HepG2 (cell line): ENCODE results near the gene ARHGEF12. TPM values are rescaled to one million over a fixed set of nuclear protein-coding genes. Genes with fewer than 3 reads are reported as not detected.

Source experiments
- ATAC-seq: fragments of 200-7000 bp; cut with Tn5 transposase; 3 replicates; pipeline ENCODE4 v1.9.1; 2020; ENCODE audit warnings: mild to moderate bottlenecking, moderate library complexity
- BruUV-seq: library from RNA; stranded (reverse); fragments of 400-500 nt; replicated peaks from 2 replicates; lab custom pipeline; 2021; lab: Mats Ljungman, UMichigan
- CTCF ChIA-PET: fragments of 300-600 bp; formaldehyde crosslinking; extraction: SDS; loops from one replicate; lab custom pipeline; 2021; ENCODE audit warnings: low total read pairs, inconsistent platforms, low intra/inter-chr PET ratio; lab: Yijun Ruan, JAX
- POLR2A ChIA-PET: fragments of 350-600 bp; sonication (Branson Sonifier 250); formaldehyde crosslinking; loops from one replicate; lab custom pipeline; 2020; ENCODE audit warnings: antibody characterized with exemption, inconsistent platforms; lab: Yijun Ruan, JAX
- DNase-seq: peaks from one replicate; pipeline ENCODE4 v3.0.0-alpha.2; 2015; ENCODE audit warnings: low spot score
- FAIRE-seq: peaks from 3 replicates; lab custom pipeline; 2011; peaks lifted over from hg19 to GRCh38; lab: Jason Lieb, UNC
- H2AFZ ChIP-seq: one replicate; pipeline ENCODE4 v1.6.1; 2011; ENCODE audit warnings: low read length, inconsistent platforms
- H3K27ac ChIP-seq: fragments of 300-600 bp; 3 replicates; pipeline ENCODE4 v1.8.0; 2011; ENCODE audit warnings: mixed run types, mild to moderate bottlenecking, mixed read lengths, low read length, inconsistent platforms; ENCODE audit not compliant: insufficient read depth; ENCODE audit errors: extremely low read length
- H3K27me3 ChIP-seq, 2 experiments: fragments of 200-600 bp in 1 of 2; 2 replicates in 1 of 2; 3 replicates in 1 of 2; pipeline versions ENCODE4 v1.6.0 to v1.8.0; 2011; ENCODE audit warnings: low read length in 2 of 2, mild to moderate bottlenecking in 2 of 2, moderate library complexity in 2 of 2, inconsistent platforms in 1 of 2; ENCODE audit not compliant: insufficient read depth in 2 of 2, control insufficient read depth in 1 of 2
- H3K36me3 ChIP-seq, 2 experiments: fragments of 200-600 bp in 1 of 2; replicated peaks in 1 of 2; 2 replicates in 1 of 2; 3 replicates in 1 of 2; pipeline versions ENCODE4 v1.5.1 to v1.8.0; 2011; ENCODE audit warnings: low read length in 2 of 2, inconsistent platforms in 1 of 2; ENCODE audit not compliant: insufficient read depth in 2 of 2, control insufficient read depth in 1 of 2
- H3K4me1 ChIP-seq: 2 replicates; pipeline ENCODE4 v1.5.1; 2012; ENCODE audit warnings: low read length, inconsistent platforms; ENCODE audit not compliant: insufficient read depth
- H3K4me2 ChIP-seq: 2 replicates; pipeline ENCODE4 v1.6.0; 2011; ENCODE audit warnings: low read depth, low read length, inconsistent platforms
- H3K4me3 ChIP-seq, 3 experiments: fragments of 200-600 bp in 1 of 3; sonication (generic), shearing (Covaris generic) in 1 of 3; replicated peaks in 1 of 3; 2 replicates each; pipeline ENCODE4 v1.5.1; 2011 to 2016; ENCODE audit warnings: low read length in 3 of 3, inconsistent platforms in 2 of 3, low read depth in 2 of 3, mild to moderate bottlenecking in 2 of 3, control low read depth in 1 of 3, mixed read lengths in 1 of 3; ENCODE audit not compliant: insufficient read depth in 1 of 3
- H3K79me2 ChIP-seq: one replicate; pipeline ENCODE4 v1.6.1; 2011; ENCODE audit warnings: low read length, inconsistent platforms; ENCODE audit not compliant: insufficient read depth
- H3K9ac ChIP-seq: 2 replicates; pipeline ENCODE4 v1.6.0; 2011; ENCODE audit warnings: mild to moderate bottlenecking, low read depth, low read length, inconsistent platforms; ENCODE audit not compliant: insufficient read depth
- H3K9me3 ChIP-seq: 2 replicates; pipeline ENCODE4 v1.5.1; 2012; ENCODE audit warnings: mild to moderate bottlenecking, low read length
- H4K20me1 ChIP-seq: 2 replicates; pipeline ENCODE4 v1.6.0; 2011; ENCODE audit warnings: inconsistent platforms, mild to moderate bottlenecking, low read length, moderate library complexity; ENCODE audit not compliant: insufficient read depth
- CEBPB ChIP-seq: IDR thresholded peaks from 2 replicates; pipeline ENCODE4 v1.6.1; 2011; ENCODE audit warnings: low read depth, low read length, improper control_type of control experiment, borderline replicate concordance
- CEBPG ChIP-seq: IDR thresholded peaks from 2 replicates; pipeline ENCODE4 v1.6.1; 2016
- CREB1 ChIP-seq, 2 experiments: fragments of 450-650 bp in 1 of 2; IDR thresholded peaks; 2 replicates each; pipeline ENCODE4 v1.6.1; 2016 to 2017; ENCODE audit warnings: control low read depth in 1 of 2, mild to moderate bottlenecking in 1 of 2, missing compliant biosample characterization in 1 of 2, missing genetic modification characterization in 1 of 2
- GATAD2A ChIP-seq: IDR thresholded peaks from 2 replicates; pipeline ENCODE4 v1.6.1; 2016
- MAFF ChIP-seq: IDR thresholded peaks from 2 replicates; pipeline ENCODE4 v1.6.1; 2011; ENCODE audit warnings: low read depth, low read length, improper control_type of control experiment
- MED8 ChIP-seq: sonication (generic); formaldehyde crosslinking; IDR thresholded peaks from 2 replicates; pipeline ENCODE4 v1.8.1; 2023; ENCODE audit warnings: mild to moderate bottlenecking, missing genetic modification reagents; ENCODE audit not compliant: insufficient replicate concordance
- SOX13 ChIP-seq, 3 experiments: fragments of 450-650 bp in 1 of 3; sonication (generic) in 1 of 3; formaldehyde crosslinking in 1 of 3; IDR thresholded peaks in 2 of 3; conservative IDR thresholded peaks in 1 of 3; 2 replicates each; pipeline versions ENCODE4 v1.5.0 to v1.6.1; 2016 to 2020; ENCODE audit warnings: antibody characterized with exemption in 1 of 3, mild to moderate bottlenecking in 1 of 3, missing compliant biosample characterization in 1 of 3, missing genetic modification reagents in 1 of 3, moderate library complexity in 1 of 3
- SP5 ChIP-seq: IDR thresholded peaks from 2 replicates; pipeline ENCODE4 v1.6.1; 2016; ENCODE audit warnings: low read depth, borderline replicate concordance
- ZBTB21 ChIP-seq: sonication (generic); formaldehyde crosslinking; IDR thresholded peaks from 2 replicates; pipeline ENCODE4 v1.4.0; 2020; ENCODE audit warnings: missing genetic modification reagents
- ZNF839 ChIP-seq: sonication (generic); formaldehyde crosslinking; IDR thresholded peaks from 2 replicates; pipeline ENCODE4 v1.4.0; 2020; ENCODE audit warnings: missing genetic modification reagents, mild to moderate bottlenecking, borderline replicate concordance
- WGBS: methylation state at CpG from one replicate; pipeline ENCODE4 v1.1.6; 2017; ENCODE audit warnings: low lambda C conversion rate; 5-methylcytosine and 5-hydroxymethylcytosine counted together
- in situ Hi-C: cut with HindIII; loops from 2 replicates; pipeline ENCODE4 v1.10.0; 2017; ENCODE audit warnings: low pct_unique_long_range_greater_than_20kb; ENCODE audit not compliant: extremely low pct_ligation_motif_present
- intact Hi-C: fragments of 100-400 bp; cut with micrococcal nuclease; formaldehyde crosslinking; loops from one replicate; pipeline ENCODE4 v1.10.0; 2022; ENCODE audit not compliant: unreplicated experiment
- polyA plus RNA-seq, 8 experiments: library from polyadenylated mRNA; depleted of rRNA in 3 of 8; stranded (reverse) in 7 of 8; unstranded in 1 of 8; fragments of >200 nt; fragmentation: Illumina TruSeq in 4 of 8; extraction: Trizol in 4 of 8; gene quantifications; 2 replicates each; pipeline versions ENCODE4 v1.2.1 to v1.2.3, GENCODE V29; 2011 to 2016; ENCODE audit warnings: low read depth in 4 of 8, missing spikeins in 1 of 8, mixed read lengths in 1 of 8; ENCODE audit not compliant: insufficient read depth in 1 of 8
- total RNA-seq, 5 experiments: library from RNA; depleted of rRNA; stranded (reverse); fragments of >200 nt; fragmentation: Illumina TruSeq; extraction: Trizol; gene quantifications; 2 replicates each; pipeline ENCODE4 v1.2.3, GENCODE V29; 2016; ENCODE audit warnings: low read depth in 1 of 5

The ARHGEF12 gene
- total and polyA plus RNA-seq, 2 of the 13 experiments (the other 11 are each of a cell fraction or from before 2014, with no cell fraction given), result 17.9 to 54.4 TPM

DNA sequence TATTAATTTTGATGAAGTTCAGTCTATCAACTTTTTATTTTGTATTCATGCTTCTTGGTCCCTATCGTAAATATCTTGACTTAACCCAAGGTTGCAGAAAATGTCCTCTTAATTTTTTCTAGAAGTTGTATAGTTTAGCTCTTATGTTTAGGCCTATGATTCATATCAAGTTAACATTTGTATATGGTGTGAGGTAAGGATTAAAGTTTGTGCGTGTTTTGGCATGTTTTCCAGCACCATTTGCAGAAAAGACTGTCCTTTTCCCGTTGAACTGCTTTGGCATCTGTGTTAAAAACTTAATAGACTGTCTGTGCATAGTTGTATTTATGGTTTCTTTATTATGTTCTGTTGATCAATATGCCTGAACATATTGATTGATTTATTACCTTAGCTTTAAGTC is 42.3 kb downstream of the ARHGEF12 start:
- no peak overlapping the region for H3K9ac ChIP-seq
- no peak overlapping the region for H3K27ac ChIP-seq
- in situ Hi-C loops (no loop called here), intact Hi-C loops (no loop called here)
- ATAC-seq (no peak), FAIRE-seq (no peak)
- no peak overlapping the region for H2AFZ ChIP-seq
- H3K9me3 ChIP-seq, result peaks cover 4% of the 10 kb centered on the region; the same call in 1 of the 2 replicates
- H3K79me2 ChIP-seq, result peaks cover 96% of the 10 kb centered on the region
- WGBS, result 63% methylated on average over 3 of the region's 3 CpGs
- POLR2A ChIA-PET, result no interaction called here
- H3K4me2 ChIP-seq, result no peak overlapping the region
- no peak overlapping the region for H3K4me3 ChIP-seq
- peaks cover 20% of the 10 kb centered on the region for H4K20me1 ChIP-seq
- H3K27me3 ChIP-seq, result no peaks in the 10 kb centered on the region
- no peaks in the 10 kb centered on the region for H3K36me3 ChIP-seq
- no peak for TF ChIP-seq MAFF
- TF ChIP-seq, all 625 proteins: peak for 0
- CTCF ChIA-PET, result no interaction called here
- no TSS peak for BruUV-seq
- DNase-seq, result no peak
- peaks cover 51% of the 10 kb centered on the region for H3K4me1 ChIP-seq

DNA sequence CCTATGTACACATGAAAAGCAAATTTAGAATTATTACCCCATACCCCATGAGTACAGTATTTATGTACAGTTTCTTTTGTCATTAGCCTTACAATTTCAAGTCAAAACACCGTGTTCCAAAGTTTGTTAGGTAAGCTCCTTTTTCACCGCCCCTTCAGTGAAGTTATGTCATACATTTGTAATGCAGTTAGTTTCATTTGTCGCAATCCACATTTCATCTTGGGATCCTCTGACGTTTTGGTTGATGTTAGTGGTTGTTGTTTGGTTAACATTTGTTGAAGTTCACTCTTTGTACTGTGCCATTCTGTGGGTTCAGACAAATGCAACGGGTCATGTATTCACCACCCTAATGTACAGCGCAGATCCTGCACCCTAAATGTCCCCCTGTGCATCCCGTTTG is 45.2 kb downstream of the ARHGEF12 start:
- in situ Hi-C loops, result no loop called here
- H3K4me3 ChIP-seq, result no peak overlapping the region; a peak in 1 of 6 replicates
- DNase-seq, result peak; percentile 58
- TF ChIP-seq CEBPB (peak; percentile 36; the same call in 1 of the 2 replicates), CEBPG (CRISPR knock-in tag) (peak; percentile 26; the same call in 1 of the 2 replicates), CREB1 (IDR thresholded peaks at IDR 0.05) (peak; percentile 67), CREB1 (CRISPR knock-in tag; IDR thresholded peaks at IDR 0.05) (no peak), GATAD2A (CRISPR knock-in tag) (peak; percentile 36; the same call in 1 of the 2 replicates), SOX13 (IDR thresholded peaks at IDR 0.05) (no peak), SOX13 (CRISPR knock-in tag; conservative IDR thresholded peaks at IDR 0.05 in 1 of 2, IDR thresholded peaks at IDR 0.05 in 1 of 2) (0 out of 4 replicates have a peak, but pooled peaks of 1 of the 2 experiments have one; percentile 13), ZBTB21 (peak; percentile 62; the same call in 1 of the 2 replicates), ZNF839 (no peak), MED8 (no peak), SP5 (CRISPR knock-in tag) (0 out of 2 replicates have a peak, but pooled peaks have one; percentile 12)
- TF ChIP-seq, all 625 proteins: peak for 7
- Histone ChIP-seq H3K4me2 (peak overlapping the region; percentile 27), H3K27ac (no peak overlapping the region), H3K27me3 (no peaks in the 10 kb centered on the region), H3K9me3 (peaks cover 4% of the 10 kb centered on the region; the same call in 1 of the 2 replicates), H3K79me2 (peaks cover 97% of the 10 kb centered on the region), H2AFZ (no peak overlapping the region), H3K4me1 (peaks cover 48% of the 10 kb centered on the region), H3K9ac (no peak overlapping the region), H3K36me3 (no peaks in the 10 kb centered on the region), H4K20me1 (peaks cover 25% of the 10 kb centered on the region)
- ATAC-seq, result peak; percentile 49; the same call in 1 of the 3 replicates
- no peak for FAIRE-seq
- ChIA-PET CTCF (no interaction called here), POLR2A (interaction anchor here (0.8 kb wide), 1 partner anchor 35 kb away, joined by 3 read pairs; no protein-coding TSS in a partner anchor)
- WGBS, result 30% methylated on average over 7 of the region's 7 CpGs
- intact Hi-C loops, result no loop called here
- BruUV-seq, result no TSS peak
